ENCODE results near the gene TMEM62.

The TMEM62 gene

DNA sequence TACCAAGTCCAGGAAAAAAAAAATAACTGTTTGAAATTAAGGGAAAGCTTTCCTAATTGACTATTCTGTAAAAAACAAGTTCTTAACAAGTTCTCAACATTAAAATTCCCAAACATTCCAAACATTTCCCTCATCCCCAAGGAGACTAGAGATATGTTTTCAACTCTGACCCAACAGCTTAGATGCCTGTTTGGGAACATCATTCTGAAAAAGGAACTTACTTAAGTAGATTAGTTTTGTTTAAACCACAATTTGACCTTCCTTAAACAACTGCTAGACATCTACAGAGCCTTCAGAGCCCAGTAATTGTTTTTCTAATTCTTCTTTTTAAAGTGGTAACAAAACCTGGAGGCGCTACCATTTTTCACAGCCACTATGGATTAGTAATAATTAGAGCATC, 40.4 kb upstream of the TMEM62 start:
- Histone ChIP-seq H4K20me1 (ENCODE audit: insufficient read depth, low read length) (peaks cover 21% of the 10 kb centered on the region), H3K4me2 (ENCODE audit: low read length) (no peak overlapping the region), H3K27ac (ENCODE audit: low read length) (no peak overlapping the region), H3K4me3 (ENCODE audit: low read length) (no peak overlapping the region), H3K27me3 (ENCODE audit: low read depth, low read length) (no peaks in the 10 kb centered on the region), H3K79me2 (ENCODE audit: low read length) (peaks cover 38% of the 10 kb centered on the region), H3K36me3 (replicated peaks; ENCODE audit: low read depth, low read length) (peaks cover 14% of the 10 kb centered on the region), H3K9ac (ENCODE audit: low read length) (no peak overlapping the region), H2AFZ (ENCODE audit: low read depth, low read length) (no peak overlapping the region), H3K4me1 (ENCODE audit: low read length) (peaks cover 25% of the 10 kb centered on the region), H3K9me3 (ENCODE audit: insufficient read depth, low read length) (no peaks in the 10 kb centered on the region)
- TF ChIP-seq EZH2phosphoT487 (IDR thresholded peaks at IDR 0.05; ENCODE audit: low read depth), result no peak
- TF ChIP-seq, protein P1, sequence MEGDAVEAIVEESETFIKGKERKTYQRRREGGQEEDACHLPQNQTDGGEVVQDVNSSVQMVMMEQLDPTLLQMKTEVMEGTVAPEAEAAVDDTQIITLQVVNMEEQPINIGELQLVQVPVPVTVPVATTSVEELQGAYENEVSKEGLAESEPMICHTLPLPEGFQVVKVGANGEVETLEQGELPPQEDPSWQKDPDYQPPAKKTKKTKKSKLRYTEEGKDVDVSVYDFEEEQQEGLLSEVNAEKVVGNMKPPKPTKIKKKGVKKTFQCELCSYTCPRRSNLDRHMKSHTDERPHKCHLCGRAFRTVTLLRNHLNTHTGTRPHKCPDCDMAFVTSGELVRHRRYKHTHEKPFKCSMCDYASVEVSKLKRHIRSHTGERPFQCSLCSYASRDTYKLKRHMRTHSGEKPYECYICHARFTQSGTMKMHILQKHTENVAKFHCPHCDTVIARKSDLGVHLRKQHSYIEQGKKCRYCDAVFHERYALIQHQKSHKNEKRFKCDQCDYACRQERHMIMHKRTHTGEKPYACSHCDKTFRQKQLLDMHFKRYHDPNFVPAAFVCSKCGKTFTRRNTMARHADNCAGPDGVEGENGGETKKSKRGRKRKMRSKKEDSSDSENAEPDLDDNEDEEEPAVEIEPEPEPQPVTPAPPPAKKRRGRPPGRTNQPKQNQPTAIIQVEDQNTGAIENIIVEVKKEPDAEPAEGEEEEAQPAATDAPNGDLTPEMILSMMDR (IDR thresholded peaks at IDR 0.05; ENCODE audit: low read depth, low read length), result no peak

DNA sequence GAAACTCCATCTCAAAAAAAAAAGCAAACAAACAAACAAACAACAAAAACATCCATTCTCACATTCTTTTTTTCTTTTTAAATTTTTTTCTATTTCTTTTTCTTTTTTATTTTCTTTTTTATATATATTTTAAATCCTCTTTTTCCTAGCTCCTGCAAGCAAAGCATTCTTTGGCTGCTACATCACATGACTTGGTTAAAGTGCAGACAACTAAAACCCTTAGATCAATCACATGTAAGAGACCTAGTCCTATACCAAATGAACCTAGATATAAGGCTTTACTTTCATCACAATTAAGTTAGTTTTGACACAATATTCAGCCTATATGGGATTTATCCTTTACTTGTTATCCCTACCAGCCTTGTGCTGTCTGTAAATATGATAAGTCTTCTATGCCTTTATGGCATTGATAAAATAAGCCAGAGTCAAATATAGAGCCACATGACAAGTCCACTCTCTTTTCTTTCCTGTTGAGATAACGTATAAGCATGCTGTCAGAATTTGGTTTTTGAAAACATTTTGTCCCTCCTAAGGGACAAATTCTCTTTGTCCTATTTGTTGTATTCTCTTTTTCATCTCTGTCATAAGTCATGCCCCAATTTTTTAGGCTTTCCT, 38.9 kb upstream of the TMEM62 start:
- Histone ChIP-seq H3K4me2 (ENCODE audit: low read length) (no peak overlapping the region), H3K36me3 (replicated peaks; ENCODE audit: low read depth, low read length) (peaks cover 14% of the 10 kb centered on the region), H3K27ac (ENCODE audit: low read length) (no peak overlapping the region), H3K27me3 (ENCODE audit: low read depth, low read length) (no peaks in the 10 kb centered on the region), H3K79me2 (ENCODE audit: low read length) (peaks cover 38% of the 10 kb centered on the region), H3K4me1 (ENCODE audit: low read length) (peaks cover 25% of the 10 kb centered on the region), H3K9me3 (ENCODE audit: insufficient read depth, low read length) (no peaks in the 10 kb centered on the region), H4K20me1 (ENCODE audit: insufficient read depth, low read length) (peaks cover 20% of the 10 kb centered on the region), H3K9ac (ENCODE audit: low read length) (no peak overlapping the region), H2AFZ (ENCODE audit: low read depth, low read length) (no peak overlapping the region), H3K4me3 (ENCODE audit: low read length) (no peak overlapping the region)
- TF ChIP-seq EZH2phosphoT487 (IDR thresholded peaks at IDR 0.05; ENCODE audit: low read depth), result no peak
- TF ChIP-seq, protein P1 (IDR thresholded peaks at IDR 0.05; ENCODE audit: low read depth, low read length), result no peak

DNA sequence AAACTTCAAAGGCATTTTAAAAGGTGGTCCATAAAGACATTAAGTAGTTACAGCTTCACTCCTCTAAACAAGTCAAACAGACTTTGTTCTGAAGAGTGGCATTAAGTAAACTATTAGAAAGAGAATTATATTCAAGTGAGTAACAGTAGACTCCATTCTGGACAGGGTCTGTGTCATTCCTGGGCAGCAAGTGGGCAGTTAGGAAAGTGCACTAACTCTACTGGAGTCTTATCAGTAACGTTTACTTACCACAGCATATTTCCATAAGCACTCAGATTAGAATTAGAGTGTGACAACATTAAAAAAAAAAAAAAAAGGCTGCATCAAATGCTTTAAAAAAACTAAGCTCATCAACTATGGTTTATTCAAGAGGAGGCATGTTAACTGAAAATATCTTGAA, 38.1 kb upstream of the TMEM62 start:
- no peak overlapping the region for H2AFZ ChIP-seq (ENCODE audit: low read depth, low read length)
- TF ChIP-seq, protein P1 (IDR thresholded peaks at IDR 0.05; ENCODE audit: low read depth, low read length), result no peak
- no peak for TF ChIP-seq EZH2phosphoT487 (IDR thresholded peaks at IDR 0.05; ENCODE audit: low read depth)
- peaks cover 25% of the 10 kb centered on the region for H3K4me1 ChIP-seq (ENCODE audit: low read length)
- H3K4me2 ChIP-seq (ENCODE audit: low read length), result no peak overlapping the region
- no peaks in the 10 kb centered on the region for H3K27me3 ChIP-seq (ENCODE audit: low read depth, low read length)
- H4K20me1 ChIP-seq (ENCODE audit: insufficient read depth, low read length), result peaks cover 18% of the 10 kb centered on the region
- no peak overlapping the region for H3K27ac ChIP-seq (ENCODE audit: low read length)
- H3K9me3 ChIP-seq (ENCODE audit: insufficient read depth, low read length), result no peaks in the 10 kb centered on the region
- H3K9ac ChIP-seq (ENCODE audit: low read length), result no peak overlapping the region
- H3K79me2 ChIP-seq (ENCODE audit: low read length), result peaks cover 38% of the 10 kb centered on the region
- no peak overlapping the region for H3K4me3 ChIP-seq (ENCODE audit: low read length)
- peaks cover 16% of the 10 kb centered on the region for H3K36me3 ChIP-seq (replicated peaks; ENCODE audit: low read depth, low read length)

DNA sequence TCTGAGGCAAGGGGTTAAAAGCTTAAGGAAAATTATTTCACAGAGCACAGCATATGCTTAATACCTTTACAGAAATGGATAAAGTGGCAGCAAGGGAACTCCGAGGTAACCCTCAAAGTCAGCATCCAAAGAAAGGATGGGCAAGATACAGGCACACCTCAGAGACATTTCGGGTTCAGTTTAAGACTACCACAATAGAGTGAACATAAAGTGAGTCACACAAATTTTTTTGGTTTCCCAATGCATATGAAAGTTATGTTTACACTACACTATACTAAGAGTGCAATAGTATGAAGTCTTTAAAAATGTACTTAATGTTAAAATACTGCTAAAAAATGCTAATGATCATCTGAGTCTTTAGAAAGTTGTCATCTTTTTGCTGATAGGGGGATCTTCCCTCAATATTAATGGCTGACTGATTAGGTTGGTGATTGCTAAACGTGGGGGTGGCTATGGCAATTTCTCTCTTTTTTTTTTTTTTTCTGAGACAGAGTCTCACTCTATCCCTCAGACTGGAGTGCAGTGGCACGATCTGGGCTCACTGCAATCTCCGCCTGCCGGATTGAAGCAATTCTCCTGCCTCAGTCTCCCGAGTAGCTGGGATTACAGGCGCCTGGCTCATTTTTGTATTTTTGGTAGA, 37.6 kb upstream of the TMEM62 start:
- Histone ChIP-seq H4K20me1 (ENCODE audit: insufficient read depth, low read length) (peaks cover 18% of the 10 kb centered on the region), H3K9me3 (ENCODE audit: insufficient read depth, low read length) (no peaks in the 10 kb centered on the region), H3K36me3 (replicated peaks; ENCODE audit: low read depth, low read length) (peaks cover 18% of the 10 kb centered on the region), H3K9ac (ENCODE audit: low read length) (no peak overlapping the region), H3K4me3 (ENCODE audit: low read length) (no peak overlapping the region), H3K4me1 (ENCODE audit: low read length) (peaks cover 25% of the 10 kb centered on the region), H3K27ac (ENCODE audit: low read length) (no peak overlapping the region), H3K4me2 (ENCODE audit: low read length) (peak overlapping the region; percentile 24), H3K79me2 (ENCODE audit: low read length) (peaks cover 41% of the 10 kb centered on the region), H3K27me3 (ENCODE audit: low read depth, low read length) (no peaks in the 10 kb centered on the region), H2AFZ (ENCODE audit: low read depth, low read length) (no peak overlapping the region)
- TF ChIP-seq, protein P1 (IDR thresholded peaks at IDR 0.05; ENCODE audit: low read depth, low read length), result no peak
- no peak for TF ChIP-seq EZH2phosphoT487 (IDR thresholded peaks at IDR 0.05; ENCODE audit: low read depth)

Data from OCI-LY3 (cell line).